Measurements from ENCODE around the gene SLC16A5.

SLC16A5 gene

DNA sequence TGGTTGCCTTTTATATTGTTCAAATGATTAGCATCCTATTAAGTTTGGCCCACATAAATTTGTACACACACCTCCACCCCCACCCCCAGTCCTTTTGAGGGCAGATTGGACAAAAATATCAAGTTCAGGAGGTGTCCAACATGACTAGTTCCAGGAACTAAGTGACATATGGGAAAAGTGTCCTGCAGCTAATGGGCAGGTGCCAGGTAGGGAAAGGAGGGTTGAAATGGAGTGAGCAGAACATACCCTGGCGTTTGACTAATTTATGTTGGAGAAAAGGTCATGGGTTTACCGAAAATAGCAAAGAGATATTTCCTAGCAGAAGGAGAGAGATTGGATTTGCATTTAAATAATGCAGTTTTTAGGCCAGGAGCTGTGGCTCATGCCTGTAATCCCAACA, 35.8 kb upstream of the SLC16A5 start:
- H3K36me3 ChIP-seq: peaks cover 34% of the 10 kb centered on the region

GRCh38 chr17:75059369-75060345, 28.1 kb upstream of the SLC16A5 start:
- no peaks in the 10 kb centered on the region for H3K4me1 ChIP-seq
- DNase-seq: no peak
- H3K9me3 ChIP-seq: no peaks in the 10 kb centered on the region
- H3K36me3 ChIP-seq: peaks cover 40% of the 10 kb centered on the region
- H3K4me3 ChIP-seq (ENCODE audit: low read depth, low read length): no peak overlapping the region
- peak; percentile 49 for TF ChIP-seq CTCF (IDR thresholded peaks at IDR 0.05; ENCODE audit: low read depth, low read length)
- no peaks in the 10 kb centered on the region for H3K27me3 ChIP-seq

More for the DNA sequence above, 35.8 kb upstream of the SLC16A5 start:
- no peaks in the 10 kb centered on the region for H3K27me3 ChIP-seq
- no peaks in the 10 kb centered on the region for H3K9me3 ChIP-seq
- no peak overlapping the region for H3K4me3 ChIP-seq (ENCODE audit: low read depth, low read length)
- peaks cover 2% of the 10 kb centered on the region for H3K4me1 ChIP-seq
- no peak for DNase-seq
- TF ChIP-seq CTCF (IDR thresholded peaks at IDR 0.05; ENCODE audit: low read depth, low read length): no peak

DNA sequence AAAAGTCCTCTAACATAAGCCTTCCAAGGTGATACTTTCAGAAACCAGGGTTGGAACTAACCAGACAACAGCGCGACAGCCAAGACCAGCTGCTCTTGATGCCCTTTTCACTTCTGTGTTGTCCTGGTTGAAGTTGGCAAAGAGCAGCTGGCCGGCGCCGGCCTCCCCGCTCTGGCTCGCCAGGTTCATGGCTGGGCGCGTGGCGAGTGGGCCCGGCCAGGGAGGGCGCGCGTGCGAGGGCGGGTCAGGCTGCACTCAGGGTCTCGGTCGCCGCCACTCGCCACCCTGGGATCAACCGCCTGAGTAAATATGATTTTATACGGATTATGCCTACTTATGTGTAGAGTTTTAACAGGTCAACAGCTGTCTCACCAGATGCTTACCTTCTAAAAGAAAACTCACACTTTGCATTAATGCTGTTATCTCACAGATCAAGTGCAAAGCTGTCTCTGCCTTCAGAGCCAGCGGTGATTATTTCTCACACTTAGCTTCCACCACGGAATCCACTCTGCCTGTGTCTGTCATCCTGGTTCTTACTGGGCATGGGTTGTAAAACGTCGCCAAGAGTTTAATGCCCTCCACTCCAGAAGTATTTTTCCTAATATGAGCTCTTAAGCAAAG, 27.2 kb upstream of the SLC16A5 start:
- Histone ChIP-seq H3K36me3 (peaks cover 40% of the 10 kb centered on the region), H3K4me1 (no peaks in the 10 kb centered on the region), H3K9me3 (no peaks in the 10 kb centered on the region), H3K27me3 (no peaks in the 10 kb centered on the region), H3K4me3 (ENCODE audit: low read depth, low read length) (no peak overlapping the region)
- TF ChIP-seq CTCF (IDR thresholded peaks at IDR 0.05; ENCODE audit: low read depth, low read length): no peak
- no peak for DNase-seq

GRCh38 chr17:75061055-75061438, 26.7 kb upstream of the SLC16A5 start:
- no peaks in the 10 kb centered on the region for H3K9me3 ChIP-seq
- no peaks in the 10 kb centered on the region for H3K4me1 ChIP-seq
- no peak overlapping the region for H3K4me3 ChIP-seq (ENCODE audit: low read depth, low read length)
- TF ChIP-seq CTCF (IDR thresholded peaks at IDR 0.05; ENCODE audit: low read depth, low read length): no peak
- H3K27me3 ChIP-seq: no peaks in the 10 kb centered on the region
- peaks cover 38% of the 10 kb centered on the region for H3K36me3 ChIP-seq
- DNase-seq: no peak

- Histone ChIP-seq H3K27me3 (no peaks in the 10 kb centered on the region), H3K36me3 (peaks cover 37% of the 10 kb centered on the region), H3K4me3 (ENCODE audit: low read depth, low read length) (no peak overlapping the region), H3K4me1 (no peaks in the 10 kb centered on the region), H3K9me3 (no peaks in the 10 kb centered on the region)
- DNase-seq: no peak
- no peak for TF ChIP-seq CTCF (IDR thresholded peaks at IDR 0.05; ENCODE audit: low read depth, low read length)
These were observed 26.1 kb upstream of the SLC16A5 start for GRCh38 chr17:75061618-75062017.

- no peaks in the 10 kb centered on the region for H3K9me3 ChIP-seq
- no peak overlapping the region for H3K4me3 ChIP-seq (ENCODE audit: low read depth, low read length)
- TF ChIP-seq CTCF (IDR thresholded peaks at IDR 0.05; ENCODE audit: low read depth, low read length): no peak
- no peaks in the 10 kb centered on the region for H3K4me1 ChIP-seq
- DNase-seq: no peak
- peaks cover 33% of the 10 kb centered on the region for H3K36me3 ChIP-seq
- no peaks in the 10 kb centered on the region for H3K27me3 ChIP-seq
These were observed 24.6 kb upstream of the SLC16A5 start for GRCh38 chr17:75063201-75063600.
